ENCODE measurements around the gene TET3.

GRCh38 chr2:74033375-74033774 lies 48.7 kb downstream of the TET3 start:
- no peak for TF ChIP-seq CTCF (conservative IDR thresholded peaks at IDR 0.05 in 1 of 2, IDR thresholded peaks at IDR 0.05 in 1 of 2; ENCODE audit: low read depth in 1 of 2, low read length in 2 of 2)
- no peak for TF ChIP-seq EZH2 (IDR thresholded peaks at IDR 0.05; ENCODE audit: low read length, missing control alignments)
